PC-9 (cell line): ENCODE results near the gene HECTD1.

ENCODE experiments used
- EZH2 ChIP-seq: fragments of 200-600 bp; sonication (generic); IDR thresholded peaks from 2 replicates; pipeline ENCODE4 v1.8.0; 2017; ENCODE audit warnings: antibody characterized with exemption, low read depth
- TF ChIP-seq, protein P1 (sequence below): fragments of 200-600 bp; sonication (generic); conservative IDR thresholded peaks from 2 replicates; pipeline ENCODE4 v1.6.1; 2017; ENCODE audit warnings: mixed run types, antibody characterized with exemption, mild to moderate bottlenecking, moderate library complexity

DNA sequence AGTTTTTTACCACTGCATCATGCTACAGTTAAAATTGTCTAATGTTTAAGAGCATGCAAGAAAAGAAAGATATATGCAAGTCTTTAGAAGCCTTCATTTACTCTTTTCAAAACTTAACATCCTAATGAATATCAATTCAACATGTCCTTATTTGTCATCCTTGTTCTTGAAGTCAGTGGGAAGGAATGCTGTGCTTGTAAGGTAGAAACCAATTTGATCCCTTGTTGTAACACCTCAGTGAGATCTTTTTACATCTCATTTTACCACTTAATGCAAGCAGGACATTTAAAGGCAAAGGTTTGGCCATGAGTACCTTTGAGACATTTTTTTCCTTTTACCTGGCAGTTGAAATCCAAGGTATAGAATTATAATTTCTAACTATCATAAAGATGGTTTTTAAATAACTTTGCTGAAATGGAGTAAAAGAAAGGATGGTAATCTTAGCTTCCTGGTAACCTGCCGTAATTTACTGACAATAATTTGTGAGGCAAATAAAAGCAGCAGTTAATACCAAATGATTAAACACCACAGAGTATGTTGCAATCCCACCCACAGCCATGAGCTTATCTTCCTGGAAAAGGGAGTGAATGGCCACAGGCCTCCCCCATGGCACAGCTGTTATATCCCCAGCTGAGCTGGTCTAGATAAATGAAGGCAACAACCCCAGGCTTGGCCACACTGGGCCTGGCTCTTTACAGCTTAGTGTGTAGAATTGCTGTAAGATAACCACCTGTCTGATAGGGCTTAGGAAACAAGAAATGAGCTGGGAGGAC is 148.3 kb downstream of the HECTD1 start:
- no peak for TF ChIP-seq EZH2
- TF ChIP-seq, protein P1, sequence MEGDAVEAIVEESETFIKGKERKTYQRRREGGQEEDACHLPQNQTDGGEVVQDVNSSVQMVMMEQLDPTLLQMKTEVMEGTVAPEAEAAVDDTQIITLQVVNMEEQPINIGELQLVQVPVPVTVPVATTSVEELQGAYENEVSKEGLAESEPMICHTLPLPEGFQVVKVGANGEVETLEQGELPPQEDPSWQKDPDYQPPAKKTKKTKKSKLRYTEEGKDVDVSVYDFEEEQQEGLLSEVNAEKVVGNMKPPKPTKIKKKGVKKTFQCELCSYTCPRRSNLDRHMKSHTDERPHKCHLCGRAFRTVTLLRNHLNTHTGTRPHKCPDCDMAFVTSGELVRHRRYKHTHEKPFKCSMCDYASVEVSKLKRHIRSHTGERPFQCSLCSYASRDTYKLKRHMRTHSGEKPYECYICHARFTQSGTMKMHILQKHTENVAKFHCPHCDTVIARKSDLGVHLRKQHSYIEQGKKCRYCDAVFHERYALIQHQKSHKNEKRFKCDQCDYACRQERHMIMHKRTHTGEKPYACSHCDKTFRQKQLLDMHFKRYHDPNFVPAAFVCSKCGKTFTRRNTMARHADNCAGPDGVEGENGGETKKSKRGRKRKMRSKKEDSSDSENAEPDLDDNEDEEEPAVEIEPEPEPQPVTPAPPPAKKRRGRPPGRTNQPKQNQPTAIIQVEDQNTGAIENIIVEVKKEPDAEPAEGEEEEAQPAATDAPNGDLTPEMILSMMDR: no peak
